ENCODE results near the gene FLG2.

The FLG2 gene

GRCh38 chr1:152359906-152360305, at the start of gene FLG2:
Gene FLG2 (minus strand): TSS chr1:152360006. CDS start chr1:152358884, 1,122 bp downstream.
- H3K4me3 ChIP-seq (ENCODE audit: low read length), result no peak within 1 kb of the TSS
- no CpG with 5 or more reads among the region's 2 CpGs for WGBS (ENCODE audit: insufficient coverage, insufficient read length)
- H3K9me3 ChIP-seq (ENCODE audit: control insufficient read depth, insufficient read depth, low read length), result peaks cover 6% of the 10 kb centered on the region
- H3K36me3 ChIP-seq (ENCODE audit: control insufficient read depth, insufficient read depth, low read length), result no peaks in the 10 kb centered on the region
- H3K27me3 ChIP-seq (ENCODE audit: control insufficient read depth, insufficient read depth, low read length), result no peaks in the 10 kb centered on the region
- no peak for DNase-seq (ENCODE audit: low read depth, low spot score)
- H3K27ac ChIP-seq (ENCODE audit: low read length), result no peak within 1 kb of the TSS
- H3K4me1 ChIP-seq (ENCODE audit: control insufficient read depth, insufficient read depth, low read length), result no peaks in the 10 kb centered on the region

DNA sequence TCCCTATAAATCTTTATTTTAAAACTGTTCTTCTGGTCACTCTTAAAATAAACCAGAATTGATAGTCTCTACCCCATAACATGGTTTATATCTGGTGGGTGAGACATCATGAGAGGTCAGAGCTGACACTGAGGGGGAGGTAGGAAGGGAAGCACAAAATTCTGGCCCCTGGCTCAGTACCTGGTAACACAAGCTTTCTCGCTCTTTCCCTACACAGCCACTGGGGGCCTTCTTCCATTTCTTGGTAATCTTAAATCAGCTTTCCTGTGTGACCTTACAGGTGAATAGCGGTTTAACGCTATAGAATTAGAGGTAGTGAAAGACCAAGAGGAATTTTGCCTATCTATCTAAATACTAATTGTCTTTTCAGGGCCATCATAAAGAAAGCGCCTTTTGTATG, 48.9 kb upstream of the FLG2 start:
- DNase-seq (ENCODE audit: low read depth, low spot score), result no peak
- WGBS (ENCODE audit: insufficient coverage, insufficient read length), result no CpG with 5 or more reads among the region's 4 CpGs
- Histone ChIP-seq H3K27ac (ENCODE audit: low read length) (no peak overlapping the region), H3K9me3 (ENCODE audit: control insufficient read depth, insufficient read depth, low read length) (peaks cover 22% of the 10 kb centered on the region), H3K36me3 (ENCODE audit: control insufficient read depth, insufficient read depth, low read length) (no peaks in the 10 kb centered on the region), H3K27me3 (ENCODE audit: control insufficient read depth, insufficient read depth, low read length) (no peaks in the 10 kb centered on the region), H3K4me3 (ENCODE audit: low read length) (no peak overlapping the region), H3K4me1 (ENCODE audit: control insufficient read depth, insufficient read depth, low read length) (no peaks in the 10 kb centered on the region)

- DNase-seq (ENCODE audit: low read depth, low spot score), result no peak
- H3K36me3 ChIP-seq (ENCODE audit: control insufficient read depth, insufficient read depth, low read length), result no peaks in the 10 kb centered on the region
- H3K9me3 ChIP-seq (ENCODE audit: control insufficient read depth, insufficient read depth, low read length), result peaks cover 7% of the 10 kb centered on the region
- H3K4me3 ChIP-seq (ENCODE audit: low read length), result no peak overlapping the region
- no peaks in the 10 kb centered on the region for H3K27me3 ChIP-seq (ENCODE audit: control insufficient read depth, insufficient read depth, low read length)
- H3K4me1 ChIP-seq (ENCODE audit: control insufficient read depth, insufficient read depth, low read length), result no peaks in the 10 kb centered on the region
- no CpG with 5 or more reads among the region's 8 CpGs for WGBS (ENCODE audit: insufficient coverage, insufficient read length)
- H3K27ac ChIP-seq (ENCODE audit: low read length), result no peak overlapping the region
These were observed 39.2 kb upstream of the FLG2 start for GRCh38 chr1:152398812-152399698.

- peaks cover 10% of the 10 kb centered on the region for H3K9me3 ChIP-seq (ENCODE audit: control insufficient read depth, insufficient read depth, low read length)
- no CpG with 5 or more reads among the region's 5 CpGs for WGBS (ENCODE audit: insufficient coverage, insufficient read length)
- no peaks in the 10 kb centered on the region for H3K27me3 ChIP-seq (ENCODE audit: control insufficient read depth, insufficient read depth, low read length)
- no peak for DNase-seq (ENCODE audit: low read depth, low spot score)
- no peak overlapping the region for H3K27ac ChIP-seq (ENCODE audit: low read length)
- H3K36me3 ChIP-seq (ENCODE audit: control insufficient read depth, insufficient read depth, low read length), result no peaks in the 10 kb centered on the region
- H3K4me1 ChIP-seq (ENCODE audit: control insufficient read depth, insufficient read depth, low read length), result no peaks in the 10 kb centered on the region
- no peak overlapping the region for H3K4me3 ChIP-seq (ENCODE audit: low read length)
These were observed 37.7 kb upstream of the FLG2 start for GRCh38 chr1:152397474-152397873.

DNA sequence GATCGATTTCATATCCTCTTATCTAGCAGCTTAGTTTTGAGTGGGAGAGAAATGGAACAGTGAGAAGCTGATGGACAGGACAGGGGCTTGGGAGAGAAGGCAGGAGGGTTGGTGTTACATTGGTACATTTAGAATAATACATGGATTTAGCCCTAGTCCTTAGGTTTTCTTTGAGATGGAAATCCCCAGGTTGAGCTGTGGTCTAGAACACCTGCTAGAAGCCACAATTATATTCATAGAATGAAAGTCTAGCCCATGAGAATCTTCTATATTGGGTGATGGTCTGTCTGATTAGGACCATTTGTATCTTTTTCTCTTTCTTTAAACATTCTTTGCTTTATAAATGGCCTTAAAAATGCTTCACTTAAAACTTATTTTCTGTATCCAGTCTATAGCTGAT, 34.3 kb upstream of the FLG2 start:
- no CpG with 5 or more reads among the region's 1 CpG for WGBS (ENCODE audit: insufficient coverage, insufficient read length)
- DNase-seq (ENCODE audit: low read depth, low spot score), result no peak
- H3K4me1 ChIP-seq (ENCODE audit: control insufficient read depth, insufficient read depth, low read length), result no peaks in the 10 kb centered on the region
- no peaks in the 10 kb centered on the region for H3K27me3 ChIP-seq (ENCODE audit: control insufficient read depth, insufficient read depth, low read length)
- H3K9me3 ChIP-seq (ENCODE audit: control insufficient read depth, insufficient read depth, low read length), result peaks cover 9% of the 10 kb centered on the region
- no peaks in the 10 kb centered on the region for H3K36me3 ChIP-seq (ENCODE audit: control insufficient read depth, insufficient read depth, low read length)
- H3K4me3 ChIP-seq (ENCODE audit: low read length), result no peak overlapping the region
- no peak overlapping the region for H3K27ac ChIP-seq (ENCODE audit: low read length)

GRCh38 chr1:152392909-152393308, 33.1 kb upstream of the FLG2 start:
- no peaks in the 10 kb centered on the region for H3K27me3 ChIP-seq (ENCODE audit: control insufficient read depth, insufficient read depth, low read length)
- WGBS (ENCODE audit: insufficient coverage, insufficient read length), result 100% methylated on average over 1 of the region's 2 CpGs
- H3K27ac ChIP-seq (ENCODE audit: low read length), result no peak overlapping the region
- DNase-seq (ENCODE audit: low read depth, low spot score), result no peak
- peaks cover 6% of the 10 kb centered on the region for H3K9me3 ChIP-seq (ENCODE audit: control insufficient read depth, insufficient read depth, low read length)
- no peak overlapping the region for H3K4me3 ChIP-seq (ENCODE audit: low read length)
- H3K36me3 ChIP-seq (ENCODE audit: control insufficient read depth, insufficient read depth, low read length), result no peaks in the 10 kb centered on the region
- H3K4me1 ChIP-seq (ENCODE audit: control insufficient read depth, insufficient read depth, low read length), result no peaks in the 10 kb centered on the region

DNA sequence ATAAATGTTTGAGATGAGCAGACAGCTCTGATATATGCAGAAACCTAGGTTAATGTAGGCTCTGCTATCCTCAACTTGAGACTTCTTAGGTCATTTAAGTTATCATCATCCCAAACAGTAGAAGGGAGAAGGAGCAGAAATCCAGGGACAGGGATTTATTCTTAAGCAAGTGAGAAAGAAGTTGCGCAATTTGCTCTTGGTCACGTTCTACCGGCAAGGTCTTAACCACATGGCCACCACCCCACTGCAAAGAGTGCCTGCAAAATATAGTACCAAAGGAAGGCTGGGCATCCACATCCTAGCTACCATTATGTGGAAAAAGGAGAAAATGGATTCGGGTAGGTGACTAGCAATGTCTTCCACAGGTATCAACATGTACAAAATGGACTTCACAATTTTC, 29.1 kb upstream of the FLG2 start:
- no CpG with 5 or more reads among the region's 4 CpGs for WGBS (ENCODE audit: insufficient coverage, insufficient read length)
- Histone ChIP-seq H3K36me3 (ENCODE audit: control insufficient read depth, insufficient read depth, low read length) (no peaks in the 10 kb centered on the region), H3K4me1 (ENCODE audit: control insufficient read depth, insufficient read depth, low read length) (no peaks in the 10 kb centered on the region), H3K27me3 (ENCODE audit: control insufficient read depth, insufficient read depth, low read length) (no peaks in the 10 kb centered on the region), H3K27ac (ENCODE audit: low read length) (no peak overlapping the region), H3K9me3 (ENCODE audit: control insufficient read depth, insufficient read depth, low read length) (peaks cover 5% of the 10 kb centered on the region), H3K4me3 (ENCODE audit: low read length) (no peak overlapping the region)
- no peak for DNase-seq (ENCODE audit: low read depth, low spot score)

DNA sequence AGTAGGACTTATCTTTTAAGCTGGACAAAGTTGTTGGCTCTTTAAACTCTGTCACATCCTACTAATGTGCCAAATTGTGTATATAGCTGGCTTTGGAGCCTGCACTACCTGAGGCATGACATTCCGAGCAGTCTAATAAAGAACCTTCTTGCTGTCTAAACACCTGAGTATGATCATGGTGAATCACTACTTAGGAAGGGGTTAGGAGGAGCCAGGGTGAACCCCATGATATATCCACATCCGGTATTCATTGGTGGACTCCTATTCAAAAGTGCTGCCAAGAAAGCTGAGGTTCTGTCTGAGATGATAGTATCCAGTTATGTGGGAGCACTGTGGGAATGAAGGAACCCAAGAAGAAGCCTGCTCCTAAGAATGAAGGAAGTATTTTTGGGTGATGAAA, 27.1 kb upstream of the FLG2 start:
- Histone ChIP-seq H3K9me3 (ENCODE audit: control insufficient read depth, insufficient read depth, low read length) (peaks cover 3% of the 10 kb centered on the region), H3K27ac (ENCODE audit: low read length) (no peak overlapping the region), H3K27me3 (ENCODE audit: control insufficient read depth, insufficient read depth, low read length) (no peaks in the 10 kb centered on the region), H3K4me3 (ENCODE audit: low read length) (no peak overlapping the region), H3K36me3 (ENCODE audit: control insufficient read depth, insufficient read depth, low read length) (no peaks in the 10 kb centered on the region), H3K4me1 (ENCODE audit: control insufficient read depth, insufficient read depth, low read length) (no peaks in the 10 kb centered on the region)
- WGBS (ENCODE audit: insufficient coverage, insufficient read length), result no CpG with 5 or more reads among the region's 2 CpGs
- DNase-seq (ENCODE audit: low read depth, low spot score), result no peak

DNA sequence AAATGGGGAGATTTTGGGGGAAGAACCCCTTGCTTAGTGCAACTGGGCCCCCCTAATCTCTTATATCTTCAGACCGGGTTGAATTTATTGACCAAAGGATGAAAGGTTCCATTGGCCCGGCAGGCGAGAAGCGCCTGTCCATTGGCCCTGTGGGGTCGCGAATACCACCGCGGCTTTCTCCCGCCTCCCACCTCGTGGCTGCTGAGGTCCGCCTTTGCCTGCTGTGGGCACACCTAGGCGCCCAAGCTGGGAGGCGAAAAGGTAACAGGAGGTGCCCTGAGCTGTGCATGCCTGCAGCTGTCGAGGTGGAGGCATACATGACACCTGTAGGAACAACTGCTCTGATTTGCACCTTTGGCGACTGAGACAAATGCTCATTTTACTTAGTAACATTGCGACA, 21.1 kb upstream of the FLG2 start:
- H3K4me1 ChIP-seq (ENCODE audit: control insufficient read depth, insufficient read depth, low read length), result no peaks in the 10 kb centered on the region
- no CpG with 5 or more reads among the region's 16 CpGs for WGBS (ENCODE audit: insufficient coverage, insufficient read length)
- no peaks in the 10 kb centered on the region for H3K27me3 ChIP-seq (ENCODE audit: control insufficient read depth, insufficient read depth, low read length)
- no peak overlapping the region for H3K27ac ChIP-seq (ENCODE audit: low read length)
- DNase-seq (ENCODE audit: low read depth, low spot score), result no peak
- no peak overlapping the region for H3K4me3 ChIP-seq (ENCODE audit: low read length)
- no peaks in the 10 kb centered on the region for H3K36me3 ChIP-seq (ENCODE audit: control insufficient read depth, insufficient read depth, low read length)
- peaks cover 6% of the 10 kb centered on the region for H3K9me3 ChIP-seq (ENCODE audit: control insufficient read depth, insufficient read depth, low read length)

- no peak for DNase-seq (ENCODE audit: low read depth, low spot score)
- WGBS (ENCODE audit: insufficient coverage, insufficient read length), result no CpG with 5 or more reads among the region's 3 CpGs
- H3K36me3 ChIP-seq (ENCODE audit: control insufficient read depth, insufficient read depth, low read length), result no peaks in the 10 kb centered on the region
These were observed 14.6 kb upstream of the FLG2 start for GRCh38 chr1:152374451-152374850.

DNA sequence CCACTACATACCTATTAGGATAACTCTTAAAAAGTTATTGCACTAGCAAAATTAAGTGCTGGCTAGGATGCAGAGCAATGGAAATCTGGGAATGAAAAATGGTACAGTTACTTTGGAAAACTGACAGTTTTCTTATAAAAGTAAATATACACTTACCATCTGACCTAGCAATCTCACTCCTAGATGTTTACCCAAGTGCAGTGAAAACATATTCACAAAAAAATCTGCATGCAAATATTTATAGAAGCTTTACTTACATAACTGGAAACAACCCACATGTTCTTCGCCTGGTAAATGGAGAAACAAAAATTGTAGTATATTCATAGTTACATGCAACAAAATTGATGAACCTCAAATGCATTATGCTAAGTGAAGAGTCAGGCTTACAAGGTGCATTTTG, 12.9 kb upstream of the FLG2 start:
- DNase-seq (ENCODE audit: low read depth, low spot score), result no peak
- Histone ChIP-seq H3K36me3 (ENCODE audit: control insufficient read depth, insufficient read depth, low read length) (no peaks in the 10 kb centered on the region), H3K27ac (ENCODE audit: low read length) (no peak overlapping the region), H3K4me1 (ENCODE audit: control insufficient read depth, insufficient read depth, low read length) (no peaks in the 10 kb centered on the region), H3K9me3 (ENCODE audit: control insufficient read depth, insufficient read depth, low read length) (peaks cover 3% of the 10 kb centered on the region), H3K4me3 (ENCODE audit: low read length) (no peak overlapping the region), H3K27me3 (ENCODE audit: control insufficient read depth, insufficient read depth, low read length) (no peaks in the 10 kb centered on the region)
- no CpG with 5 or more reads among the region's 1 CpG for WGBS (ENCODE audit: insufficient coverage, insufficient read length)

More at GRCh38 chr1:152374451-152374850, 14.6 kb upstream of the FLG2 start:
- Histone ChIP-seq H3K27ac (ENCODE audit: low read length) (no peak overlapping the region), H3K9me3 (ENCODE audit: control insufficient read depth, insufficient read depth, low read length) (peaks cover 4% of the 10 kb centered on the region), H3K4me1 (ENCODE audit: control insufficient read depth, insufficient read depth, low read length) (no peaks in the 10 kb centered on the region), H3K4me3 (ENCODE audit: low read length) (no peak overlapping the region), H3K27me3 (ENCODE audit: control insufficient read depth, insufficient read depth, low read length) (no peaks in the 10 kb centered on the region)

Data from iPS DF 6.9 (cell line).